Posterior cingulate gyrus (tissue), 11 donors: ENCODE results near the gene COL15A1.

Experiments
- DNase-seq, 10 donors: peaks; one replicate each; pipeline versions ENCODE4 v3.0.0 to v3.0.0-alpha.2; 2020 to 2021; ENCODE audit warnings: mixed read lengths in 3 of 10
- intact Hi-C: fragments of 100-400 bp; cut with DNase I; formaldehyde crosslinking; loops from one replicate; pipeline ENCODE4 v1.15.1; 2023

Gene COL15A1

DNA sequence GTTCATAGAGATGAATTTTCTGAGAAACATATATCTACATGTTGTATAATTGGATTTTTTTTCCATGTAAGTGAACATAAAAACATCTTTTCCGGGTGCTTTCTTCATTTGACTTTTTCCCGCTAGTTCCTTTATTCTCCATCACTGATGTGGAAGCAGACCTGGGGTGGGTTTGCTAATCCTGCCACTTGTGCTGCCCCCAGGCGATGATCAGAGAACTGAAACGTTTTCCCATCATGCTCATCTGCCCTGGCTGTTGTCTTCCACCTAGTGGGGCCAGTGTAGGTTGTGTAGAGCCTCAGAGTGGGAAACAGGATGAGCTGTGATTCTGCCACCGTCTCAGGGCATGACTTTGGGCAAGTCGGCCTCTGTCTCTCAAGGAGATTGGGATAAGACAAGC lies 127.0 kb downstream of the COL15A1 start:
- DNase-seq: no peak
- intact Hi-C loops: no loop called here

- intact Hi-C loops: no loop called here
- DNase-seq: no peak
Measured at GRCh38 chr9:99071313-99072039, 127.8 kb downstream of the COL15A1 start.

- DNase-seq: no peak
- intact Hi-C loops: no loop called here
Measured at GRCh38 chr9:99072040-99072394, 128.3 kb downstream of the COL15A1 start.

GRCh38 chr9:99073347-99073746 lies 129.6 kb downstream of the COL15A1 start:
- intact Hi-C loops: no loop called here
- no peak for DNase-seq

DNA sequence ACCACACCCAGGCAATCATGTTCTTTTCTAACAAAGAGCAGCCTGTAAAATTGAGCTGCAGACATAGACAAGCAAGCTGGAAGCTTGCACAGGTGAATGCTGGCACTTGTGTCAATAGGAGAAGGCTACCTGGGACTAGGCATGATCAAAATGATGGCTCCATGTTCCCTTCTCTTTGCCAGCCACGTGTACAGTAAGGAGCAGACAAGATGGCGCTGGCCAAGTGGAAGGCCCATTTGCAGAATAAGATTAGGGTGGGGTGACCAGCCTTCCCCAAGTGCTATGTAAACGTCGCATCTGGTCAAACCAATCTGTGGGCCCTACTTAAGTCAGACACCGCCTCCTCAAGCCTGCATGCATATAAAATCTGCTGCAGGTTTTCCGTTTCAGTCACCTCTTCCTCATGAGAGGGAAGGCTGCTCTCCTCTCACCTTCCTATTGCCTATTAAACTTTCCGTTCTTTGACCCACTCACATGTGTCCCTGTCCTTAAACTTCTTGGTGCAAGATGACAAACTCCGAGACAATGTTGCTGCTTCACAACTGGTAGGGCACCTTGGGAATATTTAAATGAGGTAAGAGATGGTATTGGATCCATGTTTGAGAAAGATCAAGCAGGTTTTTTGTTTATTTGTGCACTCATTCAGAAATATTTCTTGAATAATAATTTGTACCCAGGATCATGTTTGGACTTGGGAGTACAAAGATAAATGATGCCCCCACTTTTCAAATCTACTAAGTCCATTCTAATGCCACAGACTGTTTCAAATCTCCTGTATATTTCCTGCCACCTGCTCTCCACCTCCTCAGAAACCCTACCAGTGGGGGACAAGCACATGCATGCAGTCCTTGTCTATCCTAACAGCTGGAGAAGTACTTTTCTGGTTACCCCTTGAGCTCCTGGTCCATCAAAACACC lies 130.5 kb downstream of the COL15A1 start:
- no peak for DNase-seq

GRCh38 chr9:99074902-99075245 lies 131.2 kb downstream of the COL15A1 start:
- DNase-seq: no peak
- intact Hi-C loops: no loop called here

More for the DNA sequence above, 130.5 kb downstream of the COL15A1 start:
- intact Hi-C loops: no loop called here

GRCh38 chr9:99075246-99075912 lies 131.7 kb downstream of the COL15A1 start:
- intact Hi-C loops: no loop called here
- DNase-seq: no peak

GRCh38 chr9:99076030-99076429 lies 132.3 kb downstream of the COL15A1 start:
- intact Hi-C loops: no loop called here
- no peak for DNase-seq

DNA sequence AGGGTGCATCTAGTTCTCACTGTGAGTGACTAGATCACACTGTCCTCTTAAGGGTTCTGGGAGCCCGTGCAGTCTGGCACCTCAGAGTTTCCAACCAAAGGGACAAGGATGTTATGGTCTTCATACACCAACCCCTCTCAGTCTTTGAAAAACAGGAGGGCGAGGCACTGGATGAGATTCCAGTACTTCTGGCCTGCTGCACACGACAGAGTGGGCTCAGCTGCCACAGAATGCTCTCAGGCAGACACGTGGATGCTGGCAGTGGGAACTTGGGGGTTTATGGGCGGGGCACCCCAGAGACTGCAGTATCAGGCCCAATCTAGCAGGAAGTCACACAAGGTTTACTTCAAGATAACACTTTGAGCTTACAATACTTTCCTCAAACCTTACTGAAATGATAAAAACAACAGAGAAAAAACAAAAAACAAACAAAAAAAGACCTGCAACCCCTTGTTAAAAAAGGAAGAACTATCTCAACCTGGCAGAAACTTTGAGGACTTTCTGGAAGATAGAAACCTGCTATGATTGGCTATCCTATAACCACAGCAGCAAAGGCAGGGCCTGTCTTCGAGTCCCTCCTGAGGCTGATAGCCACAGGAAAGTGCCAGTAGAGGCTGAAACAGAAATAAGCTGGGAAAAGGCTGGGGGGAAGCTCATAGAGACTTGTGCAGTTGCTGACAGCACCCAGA lies 132.9 kb downstream of the COL15A1 start:
- intact Hi-C loops: no loop called here
- no peak for DNase-seq

GRCh38 chr9:99078717-99079116 lies 135.0 kb downstream of the COL15A1 start:
- no peak for DNase-seq
- intact Hi-C loops: no loop called here

DNA sequence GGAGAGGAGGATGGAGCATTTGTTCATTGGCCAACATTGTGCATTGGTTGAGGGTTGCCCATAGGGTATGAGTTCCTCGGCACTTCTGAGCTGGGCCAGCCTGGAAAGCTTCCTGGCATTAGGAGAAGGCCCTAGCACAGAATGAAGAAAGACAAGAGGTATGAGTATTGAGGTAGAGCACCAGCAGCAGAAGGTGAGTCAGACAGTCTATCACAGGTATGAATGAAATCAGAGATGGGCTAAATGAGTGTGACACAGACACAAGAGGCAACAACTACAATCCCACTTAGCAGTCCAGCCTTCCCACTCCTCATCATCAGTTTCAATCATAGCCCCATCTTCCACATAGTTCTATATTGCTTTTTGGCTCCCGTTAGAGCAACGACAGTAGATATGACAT lies 135.8 kb downstream of the COL15A1 start:
- intact Hi-C loops: no loop called here
- no peak for DNase-seq

GRCh38 chr9:99083051-99083450 lies 139.3 kb downstream of the COL15A1 start:
- DNase-seq: no peak
- intact Hi-C loops: no loop called here

GRCh38 chr9:99085949-99086948 lies 142.5 kb downstream of the COL15A1 start:
- intact Hi-C loops: no loop called here
- DNase-seq: no peak

DNA sequence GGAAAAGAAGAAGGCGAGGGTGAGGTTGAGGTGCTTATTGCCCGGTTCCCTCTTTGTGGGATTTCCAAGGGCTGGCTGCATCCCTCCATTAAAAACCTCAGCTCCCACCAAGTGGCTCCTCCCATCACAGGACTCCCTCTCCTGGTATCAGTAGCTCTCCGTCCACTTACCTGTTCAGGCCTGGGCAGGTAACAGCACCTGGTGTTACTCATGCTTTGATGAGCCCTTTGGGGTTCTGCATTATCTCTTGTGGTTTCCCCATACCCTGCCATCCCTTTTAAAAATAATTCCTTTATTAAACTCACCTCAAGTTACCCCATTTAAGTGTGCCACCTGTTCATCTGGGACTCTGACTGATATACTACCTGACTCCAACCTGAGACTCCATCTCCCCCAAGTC lies 143.8 kb downstream of the COL15A1 start:
- no peak for DNase-seq
- intact Hi-C loops: no loop called here

DNA sequence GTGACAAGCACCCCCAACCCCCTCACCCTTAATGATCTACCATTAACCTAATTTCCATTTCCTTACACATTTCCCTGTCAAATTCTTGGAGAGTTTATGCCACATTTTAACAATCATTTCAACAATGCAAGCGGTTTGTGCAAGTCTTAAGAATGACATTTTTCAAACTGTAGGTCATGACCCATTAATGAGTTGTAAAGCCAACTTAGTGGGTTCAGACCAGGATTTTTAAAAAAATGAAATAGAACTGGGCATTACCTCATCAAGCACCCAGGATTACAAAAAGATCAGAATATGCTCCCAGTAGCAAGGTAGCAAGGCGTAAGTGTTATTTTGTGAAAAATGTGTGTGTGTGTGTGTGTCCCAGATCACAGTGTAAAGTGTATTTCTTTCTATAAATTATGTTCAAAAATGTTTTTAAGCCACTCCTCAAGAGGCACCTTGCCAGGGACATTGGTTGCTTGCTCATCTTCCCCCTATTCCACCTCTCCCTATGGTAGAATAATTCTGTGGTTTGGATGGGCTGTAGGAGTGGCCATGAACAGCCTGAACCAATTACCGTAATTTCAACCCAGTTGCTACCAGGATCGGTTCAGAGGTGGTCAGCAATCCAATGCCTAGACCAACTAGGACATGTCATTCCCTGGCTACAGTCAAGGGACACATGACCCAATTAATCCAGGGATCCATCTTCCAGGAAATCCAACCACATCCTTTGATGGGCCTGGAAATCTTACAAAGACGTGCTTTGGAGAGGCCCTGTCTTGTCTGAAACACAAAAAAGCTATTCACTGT lies 146.8 kb downstream of the COL15A1 start:
- intact Hi-C loops: no loop called here
- DNase-seq: no peak

GRCh38 chr9:99092643-99093491 lies 149.2 kb downstream of the COL15A1 start:
- DNase-seq: no peak
- intact Hi-C loops: no loop called here

DNA sequence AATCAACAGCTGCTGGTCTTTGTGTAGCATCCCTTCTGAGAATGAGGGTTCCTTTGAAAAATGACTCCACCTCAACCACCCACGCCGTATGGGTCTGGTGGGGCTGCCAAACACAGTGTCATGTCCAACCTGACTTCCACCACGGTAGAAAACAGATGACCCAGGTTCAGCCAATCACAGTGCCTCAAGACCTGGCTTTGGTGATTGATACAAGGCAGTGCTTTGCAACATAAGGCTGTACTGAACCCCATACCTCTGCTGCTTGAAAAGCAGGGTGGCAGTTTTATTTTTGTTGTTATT lies 149.7 kb downstream of the COL15A1 start:
- no peak for DNase-seq
- intact Hi-C loops: no loop called here

GRCh38 chr9:99095565-99095964 lies 151.9 kb downstream of the COL15A1 start:
- intact Hi-C loops: no loop called here
- DNase-seq: no peak
